GM12878 (cell line): ENCODE results near the gene NRSN1. TPM values are rescaled to one million over a fixed set of nuclear protein-coding genes. Genes with fewer than 3 reads are reported as not detected.

ENCODE experiments used
- ATAC-seq: fragments of 200-7000 bp; cut with Tn5 transposase; 3 replicates; pipeline ENCODE4 v1.9.1; 2020; ENCODE audit warnings: mild to moderate bottlenecking, moderate library complexity
- BruUV-seq: library from RNA; stranded (reverse); fragments of 400-500 nt; replicated peaks from 2 replicates; lab custom pipeline; 2021; lab: Mats Ljungman, UMichigan
- CTCF ChIA-PET: fragments of 300-600 bp; sonication (Branson Sonifier 250); formaldehyde crosslinking; extraction: SDS; loops from one replicate; lab custom pipeline; 2021; ENCODE audit warnings: inconsistent platforms; lab: Yijun Ruan, JAX
- POLR2A ChIA-PET: fragments of 350-600 bp; formaldehyde crosslinking; extraction: SDS; loops from one replicate; lab custom pipeline; 2021; ENCODE audit warnings: inconsistent platforms; lab: Charles Lee
- RAD21 ChIA-PET: fragments of 300-600 bp; sonication (Branson Sonifier 250); formaldehyde crosslinking; loops from one replicate; lab custom pipeline; 2023; ENCODE audit warnings: antibody characterized with exemption; ENCODE audit not compliant: unreplicated experiment; lab: Charles Lee
- SMC1A ChIA-PET: fragments of 300-600 bp; sonication (Branson Sonifier 250); formaldehyde crosslinking; loops from one replicate; lab custom pipeline; 2023; ENCODE audit not compliant: unreplicated experiment, uncharacterized antibody; lab: Charles Lee
- DNase-seq: peaks from one replicate; pipeline ENCODE4 v3.0.0-alpha.2; 2011; ENCODE audit warnings: low read depth, low spot score
- FAIRE-seq: peaks from 3 replicates; lab custom pipeline; 2011; peaks lifted over from hg19 to GRCh38; lab: Jason Lieb, UNC
- H2AFZ ChIP-seq: 2 replicates; pipeline ENCODE4 v1.6.0; 2011; ENCODE audit warnings: low read depth, low read length, control low read depth; ENCODE audit not compliant: control insufficient read depth
- H3K27ac ChIP-seq: 2 replicates; pipeline ENCODE4 v1.5.1; 2011; ENCODE audit warnings: control low read depth; ENCODE audit not compliant: control insufficient read depth, insufficient read depth
- H3K27me3 ChIP-seq, 2 experiments: replicated peaks in 1 of 2; 2 replicates each; pipeline versions ENCODE4 v1.6.0 to v1.6.1; 2011; ENCODE audit warnings: low read length in 1 of 2; ENCODE audit not compliant: control insufficient read depth in 2 of 2, insufficient read depth in 2 of 2
- H3K36me3 ChIP-seq, 2 experiments: 2 replicates each; pipeline ENCODE4 v1.5.1; 2011; ENCODE audit warnings: low read length in 1 of 2; ENCODE audit not compliant: control insufficient read depth in 2 of 2, insufficient read depth in 2 of 2
- H3K4me1 ChIP-seq: 2 replicates; pipeline ENCODE4 v1.6.1; 2011; ENCODE audit warnings: mild to moderate bottlenecking, low read length, moderate library complexity, mixed read lengths; ENCODE audit not compliant: control insufficient read depth, insufficient read depth
- H3K4me2 ChIP-seq: 2 replicates; pipeline ENCODE4 v1.6.0; 2011; ENCODE audit warnings: control low read depth; ENCODE audit not compliant: control insufficient read depth, insufficient read depth
- H3K4me3 ChIP-seq: fragments of 200-600 bp; sonication (generic); 2 replicates; pipeline ENCODE4 v1.5.1; 2016
- H3K79me2 ChIP-seq: 2 replicates; pipeline ENCODE4 v1.6.0; 2011; ENCODE audit warnings: low read length; ENCODE audit not compliant: control insufficient read depth, insufficient read depth
- H3K9ac ChIP-seq: 2 replicates; pipeline ENCODE4 v1.8.0; 2011; ENCODE audit warnings: low read length, control low read depth, mixed read lengths; ENCODE audit not compliant: control insufficient read depth, insufficient read depth
- H3K9me3 ChIP-seq: replicated peaks from 3 replicates; pipeline ENCODE4 v1.5.1; 2011; ENCODE audit warnings: mild to moderate bottlenecking, low read length; ENCODE audit not compliant: control insufficient read depth, insufficient read depth
- H4K20me1 ChIP-seq: 2 replicates; pipeline ENCODE4 v1.6.0; 2011; ENCODE audit not compliant: control insufficient read depth, insufficient read depth
- ATF7 ChIP-seq: fragments of 450-650 bp; IDR thresholded peaks from 2 replicates; pipeline ENCODE4 v1.6.1; 2016; ENCODE audit warnings: low read depth, mild to moderate bottlenecking
- CBX5 ChIP-seq: sonication (generic); IDR thresholded peaks from 2 replicates; pipeline ENCODE4 v1.6.1; 2016; ENCODE audit warnings: low read depth, moderate library complexity, mild to moderate bottlenecking, inconsistent platforms
- ETV6 ChIP-seq, 2 experiments: fragments of 450-650 bp in 1 of 2; IDR thresholded peaks in 1 of 2; conservative IDR thresholded peaks in 1 of 2; 2 replicates each; pipeline ENCODE4 v1.6.1; 2014; ENCODE audit warnings: antibody characterized with exemption in 1 of 2, borderline replicate concordance in 1 of 2, low read depth in 1 of 2, mild to moderate bottlenecking in 1 of 2, moderate library complexity in 1 of 2
- FOXM1 ChIP-seq: IDR thresholded peaks from 2 replicates; pipeline ENCODE4 v1.6.1; 2012; ENCODE audit warnings: low read depth, mild to moderate bottlenecking, inconsistent platforms, low read length, moderate library complexity
- LARP7 ChIP-seq: fragments of 450-650 bp; IDR thresholded peaks from 2 replicates; pipeline ENCODE4 v1.6.1; 2017; ENCODE audit warnings: mild to moderate bottlenecking
- MEF2B ChIP-seq: fragments of 450-650 bp; IDR thresholded peaks from 2 replicates; pipeline ENCODE4 v1.6.1; 2018; ENCODE audit warnings: mild to moderate bottlenecking, moderate library complexity; ENCODE audit not compliant: partially characterized antibody, poor library complexity, severe bottlenecking
- PML ChIP-seq: IDR thresholded peaks from 2 replicates; pipeline ENCODE4 v1.6.1; 2012; ENCODE audit warnings: low read length, inconsistent platforms
- RB1 ChIP-seq: fragments of 450-650 bp; formaldehyde crosslinking; IDR thresholded peaks from 2 replicates; pipeline ENCODE4 v1.6.1; 2017; ENCODE audit warnings: mild to moderate bottlenecking, borderline replicate concordance
- SMC3 ChIP-seq: IDR thresholded peaks from 2 replicates; pipeline ENCODE4 v1.6.1; 2011; ENCODE audit warnings: low read length, improper control_type of control experiment, borderline replicate concordance
- SUZ12 ChIP-seq: fragments of 200-600 bp; sonication (generic); IDR thresholded peaks from one replicate; pipeline ENCODE4 v1.6.1; 2018; ENCODE audit warnings: antibody characterized with exemption, mild to moderate bottlenecking; ENCODE audit not compliant: unreplicated experiment
- TCF7 ChIP-seq: IDR thresholded peaks from 2 replicates; pipeline ENCODE4 v1.6.1; 2014; ENCODE audit warnings: antibody characterized with exemption, borderline replicate concordance
- WRNIP1 ChIP-seq: IDR thresholded peaks from 2 replicates; pipeline ENCODE4 v1.6.1; 2011; ENCODE audit warnings: low read depth, low read length, improper control_type of control experiment, borderline replicate concordance
- ZNF687 ChIP-seq: fragments of 450-650 bp; IDR thresholded peaks from 2 replicates; pipeline ENCODE4 v1.6.1; 2017; ENCODE audit warnings: mild to moderate bottlenecking, moderate library complexity
- ZSCAN29 ChIP-seq: fragments of 450-650 bp; IDR thresholded peaks from 2 replicates; pipeline ENCODE4 v1.6.1; 2017; ENCODE audit warnings: mild to moderate bottlenecking, moderate library complexity
- WGBS: methylation state at CpG from one replicate; pipeline ENCODE4 v1.1.6; 2016; ENCODE audit warnings: low lambda C conversion rate; ENCODE audit not compliant: insufficient replicate concordance, insufficient coverage; ENCODE audit errors: missing lambda C conversion rate; 5-methylcytosine and 5-hydroxymethylcytosine counted together
- in situ Hi-C: fragments of 300-500 bp; cut with MboI; formaldehyde crosslinking; loops from 9 replicates; pipeline ENCODE4 v1.14.3; 2018; ENCODE audit warnings: mixed read lengths
- intact Hi-C: fragments of 100-400 bp; cut with micrococcal nuclease; formaldehyde crosslinking; loops from one replicate; pipeline ENCODE4 v1.14.2; 2022; ENCODE audit not compliant: unreplicated experiment
- polyA plus RNA-seq, 11 experiments: library from polyadenylated mRNA; depleted of rRNA in 4 of 11; unstranded in 6 of 11; stranded (reverse) in 5 of 11; fragments of >200 nt; fragmentation: Nextera tagmentation in 4 of 11; fragmentation: Illumina TruSeq in 1 of 11; extraction: Ambion mirVana in 4 of 11; extraction: Trizol in 1 of 11; gene quantifications; 1 replicate in 1 of 11; 2 replicates in 10 of 11; pipeline versions ENCODE4 v1.2.1 to v1.2.3, GENCODE V29; 2011 to 2016; ENCODE audit warnings: inconsistent platforms in 2 of 11, missing spikeins in 2 of 11, low read depth in 1 of 11
- total RNA-seq, 4 experiments: library from RNA; depleted of rRNA in 3 of 4; stranded (reverse); fragments of >200 nt in 3 of 4; fragmentation: Illumina TruSeq in 1 of 4; extraction: Trizol in 1 of 4; gene quantifications; 2 replicates each; pipeline versions ENCODE4 v1.2.1 to v1.2.3, GENCODE V29; 2013 to 2021

The NRSN1 gene
- total and polyA plus RNA-seq, 10 of the 15 experiments (the other 5 are each of a cell fraction or from before 2014, with no cell fraction given), result not detected

GRCh38 chr6:24122139-24122538 is 3.9 kb upstream of the NRSN1 start:
- H3K36me3 ChIP-seq, result no peaks in the 10 kb centered on the region
- FAIRE-seq, result no peak
- no peaks in the 10 kb centered on the region for H3K79me2 ChIP-seq
- H3K4me3 ChIP-seq, result no peak overlapping the region
- BruUV-seq, result no TSS peak
- ChIA-PET SMC1A (no interaction called here), RAD21 (no interaction called here), POLR2A (no interaction called here), CTCF (interaction anchor here (1.0 kb wide), 1 partner anchor 13 kb away, joined by 3 read pairs; no protein-coding TSS in a partner anchor)
- no peak for DNase-seq
- in situ Hi-C loops (no loop called here), intact Hi-C loops (no loop called here)
- no peaks in the 10 kb centered on the region for H3K9me3 ChIP-seq
- ATAC-seq, result no peak
- no peak overlapping the region for H3K4me2 ChIP-seq
- no peaks in the 10 kb centered on the region for H3K27me3 ChIP-seq
- WGBS, result 14% methylated on average over 7 of the region's 7 CpGs
- no peak overlapping the region for H3K9ac ChIP-seq
- TF ChIP-seq LARP7 (no peak), TCF7 (no peak), CBX5 (no peak), RB1 (no peak), ZSCAN29 (no peak), SUZ12 (no peak), FOXM1 (no peak), MEF2B (no peak), WRNIP1 (no peak), PML (no peak), ETV6 (conservative IDR thresholded peaks at IDR 0.05 in 1 of 2, IDR thresholded peaks at IDR 0.05 in 1 of 2; ENCODE audit: borderline replicate concordance in 1 of 2, low read depth in 1 of 2) (no peak), ATF7 (no peak), SMC3 (no peak), ZNF687 (no peak)
- H2AFZ ChIP-seq, result no peak overlapping the region
- no peak overlapping the region for H3K27ac ChIP-seq
- no peaks in the 10 kb centered on the region for H3K4me1 ChIP-seq
- H4K20me1 ChIP-seq, result no peaks in the 10 kb centered on the region
